Ecto neural progenitor cell (in vitro differentiated cells): ENCODE results near the gene UNC79.
A peak's percentile ranks its signal among the peaks of the same experiment; 100 is the strongest.

ENCODE experiments used
- DNase-seq: peaks from one replicate; pipeline ENCODE4 v3.0.0-alpha.2; 2018; ENCODE audit warnings: low spot score

UNC79 gene

DNA sequence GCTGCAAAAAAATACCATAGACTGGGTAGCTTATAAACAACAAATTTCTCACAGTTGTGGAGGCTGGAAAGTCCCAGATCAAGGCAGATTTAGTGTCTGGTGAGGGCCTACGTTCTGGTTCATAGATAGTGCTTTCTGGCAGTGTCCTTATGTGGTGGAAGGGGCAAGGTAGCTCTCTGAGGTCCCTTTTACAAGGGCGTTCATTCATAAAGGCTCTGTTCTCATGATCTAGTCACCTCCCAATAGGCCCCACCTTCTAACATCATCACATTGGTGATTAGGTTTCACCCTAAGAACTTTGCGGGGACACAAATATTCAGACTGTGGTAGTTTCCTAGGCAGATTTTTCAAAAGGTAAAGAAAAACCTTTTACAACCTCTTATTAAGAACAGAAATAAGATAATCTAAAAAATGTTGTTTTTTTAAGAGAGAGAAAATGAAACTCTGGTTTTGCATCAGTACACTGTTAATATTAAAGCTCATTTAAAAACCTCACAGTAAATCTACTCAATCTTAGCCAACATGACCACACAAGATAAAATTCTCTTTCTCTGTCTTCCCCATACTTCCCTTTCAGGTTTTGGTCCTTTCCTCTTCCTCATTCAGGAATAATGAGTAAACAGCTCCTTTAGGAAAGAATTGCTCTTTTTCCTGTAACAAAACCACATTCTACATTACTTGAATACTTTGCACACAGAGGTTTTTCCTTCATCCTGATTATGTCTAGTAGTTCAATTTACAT is 117.5 kb downstream of the UNC79 start:
- no peak for DNase-seq

DNA sequence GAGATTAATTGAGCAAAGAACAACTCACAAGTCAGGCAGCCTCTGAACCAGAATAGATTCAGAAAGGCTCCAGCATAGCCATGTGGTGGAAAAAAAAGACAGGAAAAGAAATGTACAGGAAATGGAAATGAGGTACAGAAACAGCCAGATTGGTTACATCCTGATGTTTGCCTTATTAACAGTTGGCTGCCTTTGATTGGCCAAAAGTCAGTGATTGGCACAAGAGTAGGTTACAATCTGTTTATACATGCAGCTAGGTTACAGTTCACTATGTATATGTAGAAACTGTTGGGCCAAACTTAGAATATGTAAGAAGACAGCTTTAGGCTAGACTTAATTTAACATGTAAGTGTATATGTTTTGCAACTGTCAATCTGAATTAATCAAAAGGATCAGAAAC is 118.9 kb downstream of the UNC79 start:
- DNase-seq: no peak

DNA sequence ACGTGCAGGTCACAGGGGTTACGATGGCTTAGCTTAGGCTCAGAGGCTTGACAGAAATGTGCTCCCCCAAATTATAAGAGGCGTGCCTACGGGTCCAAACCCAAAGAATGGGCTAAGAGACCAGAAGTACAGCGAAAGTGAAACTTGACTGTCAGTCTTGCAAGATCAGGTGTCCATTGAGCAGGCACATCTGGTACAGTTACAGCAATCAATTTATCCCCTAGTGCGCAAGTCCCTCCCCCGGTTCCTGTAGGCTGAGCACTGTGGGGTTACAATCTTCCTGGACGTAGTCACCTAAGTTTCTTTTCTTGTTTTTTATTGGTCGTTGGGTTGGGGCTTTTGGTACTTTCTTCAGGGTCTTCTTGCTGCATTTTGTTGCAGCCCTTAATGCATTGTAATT is 134.2 kb downstream of the UNC79 start:
- no peak for DNase-seq

DNA sequence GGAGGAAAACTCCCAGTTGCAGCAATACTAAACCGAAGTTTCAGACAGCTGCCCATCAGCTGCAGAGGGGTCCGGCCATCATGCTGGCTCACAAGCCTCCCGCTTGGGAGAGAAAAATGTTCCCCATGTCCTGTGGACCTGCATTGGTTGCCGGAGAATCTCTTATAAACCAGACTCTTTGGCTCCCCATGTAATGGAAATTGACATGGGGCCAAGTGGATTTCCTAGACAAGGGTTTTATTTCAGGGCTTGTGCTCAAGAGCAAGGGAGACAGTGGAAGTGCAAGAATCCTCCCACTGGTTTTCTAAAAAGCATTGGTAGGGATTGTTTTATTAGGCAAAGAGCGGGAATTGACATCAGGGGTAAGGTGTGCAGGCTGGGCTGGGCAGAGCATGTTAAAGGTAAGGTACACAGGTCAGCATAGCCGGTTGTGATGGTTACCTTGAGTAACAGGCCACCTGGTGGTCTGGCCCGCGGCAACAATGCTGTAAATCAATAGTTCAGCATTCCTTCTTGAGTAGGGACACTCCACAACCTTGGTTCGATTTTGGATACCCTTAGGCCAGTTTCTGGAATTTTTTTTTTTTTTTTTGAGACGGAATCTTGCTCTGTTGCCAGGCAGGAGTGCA is 135.4 kb downstream of the UNC79 start:
- DNase-seq: no peak

DNA sequence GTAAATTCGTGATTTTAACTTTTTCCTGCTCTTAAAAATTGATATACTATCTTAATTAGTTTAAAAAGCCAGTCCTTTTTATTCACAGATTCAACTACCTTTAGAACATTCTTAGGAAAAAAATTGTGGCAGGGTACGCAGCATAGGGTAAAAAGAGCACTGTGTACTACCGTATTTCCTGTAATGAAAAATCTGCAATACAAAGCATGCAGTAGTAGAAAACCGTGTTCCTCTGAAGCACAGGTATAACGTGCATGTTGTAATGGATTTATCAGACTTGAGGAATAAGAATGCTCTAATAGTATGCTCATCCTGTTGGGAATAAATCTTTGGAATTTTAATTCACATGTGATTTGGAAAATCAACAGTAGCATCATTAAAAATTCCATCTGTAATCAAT is 140.5 kb downstream of the UNC79 start:
- no peak for DNase-seq

DNA sequence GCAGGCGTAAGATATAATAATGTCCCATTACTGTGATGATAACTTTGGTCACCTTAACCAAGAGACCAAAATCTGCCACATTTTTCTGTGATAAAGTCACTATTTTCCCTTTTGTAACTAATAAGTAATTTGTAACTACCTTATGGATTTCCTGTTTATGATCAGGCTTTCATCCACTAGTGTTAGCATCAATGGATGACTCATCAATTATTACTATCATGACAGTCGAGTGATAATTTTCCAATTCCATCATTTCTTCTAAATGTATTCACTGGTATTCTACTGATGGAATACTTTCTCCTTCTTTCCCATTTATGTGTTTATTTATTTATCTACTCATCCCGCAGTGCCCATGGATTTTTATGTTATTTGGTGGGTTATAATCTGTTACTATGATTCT is 148.4 kb downstream of the UNC79 start:
- no peak for DNase-seq

DNA sequence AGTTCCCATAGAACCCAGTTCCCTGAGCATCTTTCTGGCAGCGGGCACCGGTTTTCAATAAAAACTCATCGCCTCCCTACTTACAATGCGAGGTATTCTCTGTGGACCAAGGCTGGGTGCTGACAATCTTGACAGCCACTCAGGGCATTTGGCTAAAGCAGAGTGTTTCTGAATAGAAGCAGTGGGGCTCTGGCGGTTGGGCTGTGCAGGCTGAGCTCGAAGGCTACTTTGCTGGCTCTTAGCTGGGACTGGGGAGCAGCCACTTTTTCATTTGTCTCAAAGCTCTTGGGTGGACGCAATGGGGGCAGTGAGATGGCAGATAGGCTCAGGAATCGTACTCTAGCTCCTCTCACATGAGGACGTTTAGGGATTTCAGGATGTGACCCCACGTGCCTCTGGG is 151.8 kb downstream of the UNC79 start:
- DNase-seq: no peak

DNA sequence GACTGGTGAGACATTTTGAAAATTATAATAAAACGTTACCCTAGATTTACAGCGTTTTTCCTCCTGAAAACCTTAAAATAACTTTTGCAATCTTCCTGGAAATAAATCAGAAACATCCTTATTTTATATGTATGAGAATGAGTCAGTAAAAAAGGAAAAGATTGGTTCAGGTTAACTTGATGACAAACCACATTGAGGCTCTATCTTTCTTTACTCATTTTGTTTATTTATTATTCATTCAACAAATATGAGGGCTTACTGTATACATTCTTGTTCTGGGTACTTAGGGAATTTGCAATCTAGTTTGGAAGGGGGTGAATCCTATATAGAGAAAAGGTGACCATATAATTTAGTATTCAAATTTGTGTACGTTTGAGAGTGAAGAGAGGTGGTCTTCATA is 156.6 kb downstream of the UNC79 start:
- DNase-seq: no peak

DNA sequence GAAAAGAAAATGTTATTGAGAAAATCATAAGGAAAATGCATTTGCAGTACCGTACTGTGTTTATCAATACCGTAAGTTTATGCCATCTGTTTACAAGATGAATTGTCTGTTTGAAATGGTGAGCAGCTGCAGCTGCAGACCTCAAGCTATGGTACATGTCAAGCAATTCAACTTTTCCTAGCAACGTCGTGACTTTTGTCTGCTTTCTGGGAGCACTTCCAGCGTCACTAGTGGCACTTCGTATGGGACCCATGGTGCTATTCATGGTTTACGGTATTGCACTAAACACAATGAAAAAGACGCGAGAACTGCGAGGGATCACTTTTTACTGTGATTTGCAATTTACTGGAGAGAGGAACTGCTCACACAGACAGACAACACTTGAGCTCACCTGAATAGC is 160.8 kb downstream of the UNC79 start:
- no peak for DNase-seq

DNA sequence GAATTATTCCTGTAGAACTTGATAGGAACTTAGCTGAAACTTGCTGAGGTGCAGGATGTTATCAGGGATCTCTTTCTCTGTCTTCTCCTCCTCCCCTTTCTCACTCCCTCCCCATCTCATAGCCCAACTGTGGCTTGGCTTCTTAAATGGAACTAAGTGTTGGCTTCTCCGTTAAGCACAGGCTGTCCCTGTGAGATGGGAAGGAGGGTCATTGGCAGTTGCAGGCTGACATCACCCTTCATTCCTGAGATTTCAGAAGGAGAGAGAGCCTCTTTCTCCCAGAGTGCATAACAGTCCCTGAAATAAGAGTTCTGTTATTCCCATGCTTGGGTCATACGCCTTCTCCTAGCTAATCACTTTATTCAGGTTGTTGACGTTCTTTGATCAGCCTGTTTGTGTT is 162.0 kb downstream of the UNC79 start:
- DNase-seq: no peak

DNA sequence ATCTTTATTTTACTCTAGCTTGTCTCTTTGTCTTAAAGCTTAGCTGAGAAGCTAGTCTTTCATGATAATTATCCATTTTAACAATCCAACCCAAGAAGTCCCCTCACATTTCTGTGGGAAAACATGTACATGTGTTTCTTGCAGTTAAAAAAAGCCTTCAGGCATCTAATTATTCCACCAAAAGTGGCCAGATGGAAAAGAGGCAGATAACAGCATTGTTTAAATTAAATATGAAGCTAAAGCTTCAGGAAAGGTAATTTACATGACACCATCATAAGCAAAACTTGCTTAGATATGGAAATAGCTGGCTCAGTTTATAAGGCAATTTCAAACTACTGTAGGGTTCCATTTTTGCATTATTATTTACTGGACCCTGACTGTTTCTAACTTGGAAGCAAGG is 175.4 kb downstream of the UNC79 start:
- DNase-seq: no peak

DNA sequence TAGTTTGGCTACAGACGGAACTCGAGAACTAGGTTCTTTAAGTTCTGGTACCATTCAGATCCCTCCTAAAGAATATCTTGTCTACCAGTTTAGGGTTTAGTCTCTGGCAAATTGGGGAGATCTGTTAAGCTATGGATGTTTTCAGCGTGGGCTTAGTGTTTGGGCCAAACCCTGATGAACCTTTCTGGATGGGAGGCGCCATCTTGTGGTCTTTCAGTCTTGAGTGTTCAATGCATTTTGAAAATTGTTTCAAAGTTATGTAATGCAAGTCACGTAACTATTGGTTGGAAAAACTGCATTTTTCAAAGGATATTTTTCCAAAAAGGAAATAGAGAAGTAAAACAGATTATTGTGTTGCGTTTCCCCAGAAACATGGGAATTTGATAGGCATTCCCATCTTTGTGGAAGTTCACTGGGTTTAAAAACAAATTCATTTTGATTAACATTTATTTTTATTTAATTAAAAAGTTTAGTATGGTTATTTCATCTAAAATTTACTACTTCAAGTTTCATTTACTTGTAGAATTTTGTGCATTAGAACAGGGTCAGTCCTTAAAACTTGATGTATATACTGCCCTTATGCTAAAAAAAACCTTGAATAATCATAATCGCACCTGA is 188.5 kb downstream of the UNC79 start:
- no peak for DNase-seq

DNA sequence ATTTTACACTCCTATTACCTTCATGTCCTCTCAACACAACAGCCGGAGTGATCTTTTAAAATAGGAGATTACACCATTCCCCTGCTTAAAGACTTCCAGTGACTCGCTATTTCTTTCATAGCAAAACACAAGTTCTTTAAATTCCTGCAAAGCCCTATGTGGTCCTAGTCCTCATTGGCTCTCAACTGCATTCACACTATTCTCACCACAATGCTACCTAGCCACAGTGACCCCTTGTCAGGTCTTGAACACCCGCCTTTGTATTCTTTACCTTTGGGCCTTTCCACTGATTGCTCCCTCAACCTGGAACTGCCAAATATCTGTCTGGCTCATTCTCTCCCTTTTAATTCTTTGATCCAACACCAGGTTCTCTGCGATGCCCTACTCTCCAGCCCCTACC is 197.3 kb downstream of the UNC79 start:
- no peak for DNase-seq

DNA sequence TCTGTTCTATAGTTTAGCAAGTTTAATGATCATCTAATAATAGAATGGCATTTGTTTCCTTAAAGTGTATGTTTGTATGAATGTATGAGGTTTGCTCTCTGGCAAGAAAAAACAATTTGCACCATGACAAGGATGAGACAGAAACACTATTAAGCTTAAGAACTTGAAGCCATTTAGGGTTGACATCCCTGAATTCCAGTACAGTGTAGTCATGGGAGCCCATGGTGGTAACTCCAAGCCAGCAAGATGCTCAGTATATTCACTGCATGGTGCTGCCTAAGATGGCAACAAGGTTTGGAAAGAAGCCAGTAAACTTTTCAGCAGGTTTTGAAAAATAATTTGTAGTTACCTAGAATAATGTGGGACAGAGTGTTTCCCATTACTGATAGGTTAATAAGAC is 198.9 kb downstream of the UNC79 start:
- no peak for DNase-seq

DNA sequence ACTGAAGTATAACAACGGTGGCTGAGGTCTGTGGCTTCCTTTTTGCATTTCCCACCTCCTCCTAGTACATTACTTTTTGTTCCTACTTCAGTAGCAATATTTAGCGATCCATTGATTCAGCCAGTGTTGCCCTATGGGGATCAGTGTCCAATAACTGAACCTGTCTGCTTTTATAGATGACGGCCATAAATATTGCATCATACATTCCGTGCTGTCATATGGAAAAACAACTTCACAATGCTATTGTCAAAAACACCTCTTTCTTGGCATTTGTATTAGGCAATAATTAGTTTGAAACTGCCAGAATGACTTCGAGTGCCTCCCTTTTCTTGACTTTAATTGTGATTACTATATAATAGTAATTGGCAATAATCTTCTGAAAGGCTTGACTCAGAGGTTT is 208.1 kb downstream of the UNC79 start:
- no peak for DNase-seq

DNA sequence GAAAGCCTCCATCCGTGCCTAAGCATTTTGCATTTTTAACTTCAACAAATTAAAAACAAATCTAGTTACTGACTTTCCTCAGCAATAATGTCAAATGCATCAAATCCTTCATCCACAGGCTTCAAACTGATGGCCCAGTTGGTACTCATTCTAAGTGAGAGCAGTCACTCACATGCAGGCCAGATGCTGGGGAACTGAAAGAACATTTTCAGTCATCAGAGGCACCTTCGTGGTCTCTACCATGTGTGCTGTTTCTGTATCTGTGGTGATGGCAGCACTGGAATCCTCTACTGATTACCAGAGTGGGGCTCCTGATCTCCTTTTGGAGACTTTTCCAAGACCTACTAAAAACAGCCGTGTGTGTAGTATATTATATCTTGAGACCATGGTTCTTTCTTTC is 212.4 kb downstream of the UNC79 start:
- no peak for DNase-seq

DNA sequence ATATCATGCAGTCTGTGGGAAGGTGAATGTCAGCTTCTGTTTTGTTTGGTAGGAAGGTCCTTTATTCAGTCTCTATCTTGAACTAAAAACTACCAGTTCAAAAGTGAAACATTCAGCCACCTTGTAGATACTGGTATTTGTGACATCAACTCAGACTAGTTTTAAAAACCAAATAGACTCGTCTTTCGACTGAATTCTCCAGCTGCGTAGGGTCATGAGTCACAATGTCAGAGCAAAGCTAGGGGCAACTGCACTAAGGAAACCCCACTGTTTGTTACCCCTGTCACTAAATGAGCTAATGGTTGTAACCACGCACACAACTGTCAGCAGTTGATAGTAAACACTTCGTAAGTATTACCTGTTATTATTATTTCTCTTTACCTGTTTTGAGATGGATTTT is 212.9 kb downstream of the UNC79 start:
- no peak for DNase-seq

DNA sequence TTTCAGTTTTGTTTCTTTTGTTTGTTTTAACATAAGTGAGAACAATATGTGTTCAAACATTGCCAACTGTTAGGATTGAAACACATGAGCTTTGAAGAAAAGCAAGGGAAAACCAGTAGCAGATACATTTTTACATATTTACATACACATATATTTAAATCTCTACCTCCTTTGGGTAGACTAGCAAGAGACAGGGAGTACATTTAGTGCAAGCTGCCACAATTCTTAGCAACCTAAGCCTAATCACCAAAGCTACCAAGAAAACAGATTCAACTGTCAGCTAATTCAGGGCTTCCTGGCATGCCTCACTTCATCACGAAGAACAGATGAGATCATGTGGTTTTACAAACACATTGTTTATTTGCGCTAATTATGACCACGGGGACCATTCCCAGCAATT is 214.5 kb downstream of the UNC79 start:
- no peak for DNase-seq

DNA sequence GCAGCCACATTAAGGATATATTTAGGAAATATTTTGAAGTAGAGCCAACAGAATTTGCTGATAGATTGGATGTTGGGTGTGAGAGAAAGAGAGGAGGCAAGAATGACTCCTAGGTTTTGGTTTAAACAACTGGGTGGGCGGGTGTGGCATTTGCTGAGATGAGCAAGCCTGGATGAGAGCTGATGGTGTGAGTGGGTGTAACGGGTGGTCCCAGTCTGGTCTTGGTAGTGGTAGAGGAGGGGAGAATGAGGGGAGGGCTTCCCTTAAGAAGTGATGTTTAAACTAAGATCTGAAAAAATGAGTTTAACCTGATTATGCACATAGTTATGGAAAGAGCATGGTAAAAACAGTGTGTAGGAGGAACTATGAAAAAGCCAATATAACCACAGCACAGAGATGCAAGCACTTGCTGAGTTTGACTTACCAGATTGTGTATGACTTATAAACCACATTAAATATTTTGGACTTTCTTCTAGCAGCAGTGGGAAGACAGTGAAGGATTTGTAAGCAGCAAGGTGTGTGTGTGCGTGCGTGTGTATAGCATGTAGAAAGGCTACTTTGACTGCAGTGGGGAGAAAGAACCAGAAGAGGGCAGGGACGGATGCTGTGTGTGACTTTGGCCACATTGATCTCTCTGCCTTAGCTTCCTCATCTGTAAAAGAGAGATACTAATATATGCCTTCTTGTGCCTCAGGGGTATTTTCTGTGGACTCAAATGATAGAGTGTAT is 217.9 kb downstream of the UNC79 start:
- no peak for DNase-seq

DNA sequence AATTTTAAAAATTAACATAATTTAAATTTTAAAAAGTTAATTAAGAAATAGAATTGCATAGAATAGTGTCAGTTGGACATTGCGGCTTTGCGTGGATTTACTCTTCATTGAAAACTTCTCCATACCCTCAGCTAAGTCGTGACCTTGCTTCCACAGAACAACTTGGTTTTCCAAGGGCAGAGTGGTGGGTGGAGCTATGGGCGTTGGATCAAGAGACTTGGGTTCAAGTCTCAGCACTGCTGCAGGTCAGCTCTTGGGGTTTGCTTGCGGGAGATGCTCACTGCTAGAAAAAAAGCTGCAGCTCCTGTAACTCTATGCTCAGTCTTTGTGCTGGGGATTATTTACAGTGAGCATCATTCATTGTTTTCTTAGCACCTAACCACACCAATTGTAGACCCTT is 223.9 kb downstream of the UNC79 start:
- no peak for DNase-seq

DNA sequence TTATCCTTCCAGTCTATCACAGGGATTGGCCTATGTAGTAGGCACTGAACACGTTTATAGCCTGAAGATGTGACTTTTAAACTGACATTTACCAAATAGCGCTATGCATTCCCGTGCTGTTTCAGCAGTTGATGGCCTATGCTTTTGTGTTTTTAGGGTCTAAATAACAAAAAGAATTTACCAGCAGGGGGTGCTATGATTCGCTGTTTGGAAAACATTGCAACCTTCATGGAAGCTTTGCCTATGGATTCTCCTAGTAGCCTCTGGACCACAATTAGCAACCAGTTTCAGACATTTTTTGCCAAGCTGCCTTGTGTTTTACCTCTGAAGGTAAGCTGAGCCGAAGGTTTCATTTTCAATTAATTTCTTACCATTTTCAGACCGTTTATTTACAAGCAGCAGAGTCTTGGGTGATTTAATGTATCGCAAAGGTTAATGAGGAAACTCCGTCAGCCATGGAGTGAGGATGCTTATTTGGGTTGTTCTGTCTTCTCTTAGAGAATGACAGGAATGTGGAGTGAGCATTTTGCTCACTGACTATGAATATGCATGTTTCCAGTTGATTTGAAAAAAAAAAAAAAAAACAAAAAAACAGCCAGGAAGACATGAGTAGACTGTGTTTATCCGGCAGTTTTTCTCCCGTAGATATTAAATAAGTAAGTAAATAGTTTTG is 224.5 kb downstream of the UNC79 start:
- DNase-seq: peak; percentile 50

DNA sequence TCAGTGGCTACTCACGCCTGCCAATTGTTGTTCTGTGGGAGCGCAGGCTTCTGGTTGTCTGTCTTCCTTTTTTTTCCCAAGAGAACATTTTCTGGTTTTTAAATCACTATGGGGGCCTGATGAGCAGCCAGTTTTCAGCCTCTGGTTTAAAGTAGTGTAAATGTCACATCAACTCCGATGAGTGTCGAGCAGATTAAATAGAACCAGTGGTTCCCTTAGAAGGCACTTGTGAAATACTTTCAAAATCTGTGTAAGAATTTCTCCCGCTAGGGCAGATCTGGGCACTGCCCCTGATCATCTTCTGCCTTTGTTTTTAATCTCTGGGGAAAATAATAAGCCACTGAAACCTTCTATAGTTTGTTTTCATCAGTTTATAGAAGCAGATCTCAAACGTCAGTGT is 227.1 kb downstream of the UNC79 start:
- no peak for DNase-seq

DNA sequence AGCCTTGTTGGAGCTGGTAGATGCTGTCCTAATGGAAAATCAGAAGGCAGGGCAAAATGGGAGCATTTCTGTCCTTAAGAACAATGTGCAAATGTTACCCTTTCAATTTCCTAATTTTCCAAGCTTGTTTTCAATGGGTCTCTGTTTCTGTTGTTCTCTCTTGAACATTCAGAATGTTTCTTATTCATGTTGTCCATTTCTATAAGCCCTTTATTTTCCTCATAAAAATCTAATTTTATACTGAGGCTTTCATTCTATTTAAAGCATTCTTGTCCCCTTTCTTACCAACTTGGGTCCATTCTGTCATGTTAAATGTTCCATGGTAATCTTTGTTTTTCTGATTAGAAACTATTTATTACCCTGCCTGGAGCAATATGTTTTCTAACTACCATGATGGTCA is 232.6 kb downstream of the UNC79 start:
- DNase-seq: no peak
